Measurements from ENCODE around the gene CPT2.

The CPT2 gene

DNA sequence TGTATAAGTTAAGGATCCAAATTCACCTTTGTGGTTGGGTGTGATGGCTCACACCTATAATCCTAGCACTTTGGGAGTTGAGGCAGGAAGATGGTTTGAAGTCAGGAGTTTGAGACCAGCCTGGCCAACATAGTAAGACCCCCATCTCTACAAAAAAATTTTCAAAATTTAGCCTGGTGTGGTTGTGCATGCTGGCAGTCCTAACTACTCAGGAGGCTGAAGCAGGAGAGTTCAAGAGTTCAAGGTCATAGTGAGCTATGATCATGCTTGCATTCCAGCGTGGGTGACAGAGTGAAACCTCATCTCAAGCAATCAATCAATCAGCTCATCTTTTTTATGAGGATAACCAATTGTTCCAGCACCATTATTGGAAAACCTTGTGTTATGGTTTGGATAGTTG lies 37.7 kb upstream of the CPT2 start (continued):
- TF ChIP-seq, protein P1, sequence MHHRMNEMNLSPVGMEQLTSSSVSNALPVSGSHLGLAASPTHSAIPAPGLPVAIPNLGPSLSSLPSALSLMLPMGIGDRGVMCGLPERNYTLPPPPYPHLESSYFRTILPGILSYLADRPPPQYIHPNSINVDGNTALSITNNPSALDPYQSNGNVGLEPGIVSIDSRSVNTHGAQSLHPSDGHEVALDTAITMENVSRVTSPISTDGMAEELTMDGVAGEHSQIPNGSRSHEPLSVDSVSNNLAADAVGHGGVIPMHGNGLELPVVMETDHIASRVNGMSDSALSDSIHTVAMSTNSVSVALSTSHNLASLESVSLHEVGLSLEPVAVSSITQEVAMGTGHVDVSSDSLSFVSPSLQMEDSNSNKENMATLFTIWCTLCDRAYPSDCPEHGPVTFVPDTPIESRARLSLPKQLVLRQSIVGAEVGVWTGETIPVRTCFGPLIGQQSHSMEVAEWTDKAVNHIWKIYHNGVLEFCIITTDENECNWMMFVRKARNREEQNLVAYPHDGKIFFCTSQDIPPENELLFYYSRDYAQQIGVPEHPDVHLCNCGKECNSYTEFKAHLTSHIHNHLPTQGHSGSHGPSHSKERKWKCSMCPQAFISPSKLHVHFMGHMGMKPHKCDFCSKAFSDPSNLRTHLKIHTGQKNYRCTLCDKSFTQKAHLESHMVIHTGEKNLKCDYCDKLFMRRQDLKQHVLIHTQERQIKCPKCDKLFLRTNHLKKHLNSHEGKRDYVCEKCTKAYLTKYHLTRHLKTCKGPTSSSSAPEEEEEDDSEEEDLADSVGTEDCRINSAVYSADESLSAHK (tag by site-specific recombination; IDR thresholded peaks at IDR 0.05) = no peak
- TF ChIP-seq SP7 (tag by site-specific recombination; IDR thresholded peaks at IDR 0.05) (no peak), HOXC10 (CRISPR knock-in tag; IDR thresholded peaks at IDR 0.05) (no peak), ZSCAN16 (tag by site-specific recombination; IDR thresholded peaks at IDR 0.05) (no peak)

DNA sequence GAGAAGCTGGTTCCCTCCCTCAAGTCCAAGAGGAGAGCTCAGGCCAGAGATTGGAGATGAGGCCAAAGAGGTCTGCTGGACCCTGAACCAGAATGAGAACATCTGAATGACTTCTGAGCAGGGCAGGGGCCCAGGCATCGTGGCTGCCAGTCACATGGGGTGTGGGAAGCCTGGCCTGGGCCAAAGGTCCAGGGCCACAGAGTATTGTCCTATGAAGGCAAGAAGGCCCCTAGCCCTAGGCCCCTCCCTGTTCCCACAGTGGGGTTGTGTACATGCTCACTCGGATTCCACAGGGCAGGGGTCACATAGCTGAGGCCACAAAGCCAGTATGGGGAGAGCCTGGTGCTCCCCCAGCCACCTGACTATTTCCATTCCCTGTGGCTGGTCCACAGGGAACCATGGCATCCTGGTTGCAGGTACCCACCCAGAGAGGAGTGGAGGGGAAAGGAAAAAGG lies 35.7 kb upstream of the CPT2 start:
- Histone ChIP-seq H3K9me3 (ENCODE audit: control insufficient read depth, insufficient read depth, low read depth, low read length) (no peaks in the 10 kb centered on the region), H3K4me1 (ENCODE audit: control insufficient read depth, insufficient read depth, low read length) (no peaks in the 10 kb centered on the region), H3K27ac (ENCODE audit: extremely low read depth, low read depth, low read length) (no peak overlapping the region), H3K36me3 (ENCODE audit: control insufficient read depth in 2 of 2, insufficient read depth in 1 of 2, low read length in 2 of 2) (no peaks in the 10 kb centered on the region), H3K4me3 (ENCODE audit: low read depth, low read length) (no peak overlapping the region)
- ChIA-PET CTCF (no interaction called here), POLR2A (no interaction called here)
- TF ChIP-seq GLIS2 (tag by site-specific recombination; IDR thresholded peaks at IDR 0.05) = no peak
- TF ChIP-seq ZNF37A (tag by site-specific recombination; IDR thresholded peaks at IDR 0.05) = no peak
- TF ChIP-seq ZNF610 (tag by site-specific recombination; IDR thresholded peaks at IDR 0.05; ENCODE audit: borderline replicate concordance) = no peak

DNA sequence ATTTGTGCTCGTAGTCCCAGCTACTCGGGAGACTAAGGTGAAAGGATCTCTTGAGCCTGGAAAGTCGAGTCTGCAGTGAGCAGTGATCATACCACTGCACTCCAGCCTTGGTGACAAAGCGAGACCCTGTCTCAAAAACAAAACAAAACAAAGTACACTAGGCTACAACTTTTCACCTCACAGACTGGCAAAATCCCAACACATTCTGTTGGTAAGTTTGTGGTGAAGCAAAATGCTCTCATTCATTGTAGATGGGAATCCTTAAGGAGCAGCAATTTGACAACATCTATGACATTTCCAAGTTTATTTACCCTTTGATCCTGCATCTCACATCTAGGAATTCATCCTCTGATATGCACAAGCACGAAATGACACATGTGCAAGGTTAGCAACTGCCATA lies 34.0 kb upstream of the CPT2 start:
- no peak overlapping the region for H3K4me3 ChIP-seq (ENCODE audit: low read depth, low read length)
- ChIA-PET POLR2A (no interaction called here), CTCF (interaction anchor here (0.6 kb wide), 2 partner anchors 9 to 343 kb away, joined by 3 to 4 read pairs; no protein-coding TSS in a partner anchor)
- H3K4me1 ChIP-seq (ENCODE audit: control insufficient read depth, insufficient read depth, low read length) = no peaks in the 10 kb centered on the region
- H3K9me3 ChIP-seq (ENCODE audit: control insufficient read depth, insufficient read depth, low read depth, low read length) = no peaks in the 10 kb centered on the region
- no peaks in the 10 kb centered on the region for H3K36me3 ChIP-seq (ENCODE audit: control insufficient read depth in 2 of 2, insufficient read depth in 1 of 2, low read length in 2 of 2)
- TF ChIP-seq ZNF561 (tag by site-specific recombination; IDR thresholded peaks at IDR 0.05; ENCODE audit: borderline replicate concordance) = no peak
- TF ChIP-seq ZNF157 (tag by site-specific recombination; IDR thresholded peaks at IDR 0.05) = no peak
- TF ChIP-seq ZNF776 (tag by site-specific recombination; IDR thresholded peaks at IDR 0.05; ENCODE audit: borderline replicate concordance) = no peak
- no peak for TF ChIP-seq ZNF248 (tag by site-specific recombination; IDR thresholded peaks at IDR 0.05)
- TF ChIP-seq ZSCAN23 (tag by site-specific recombination; IDR thresholded peaks at IDR 0.05) = no peak
- TF ChIP-seq, protein P2, sequence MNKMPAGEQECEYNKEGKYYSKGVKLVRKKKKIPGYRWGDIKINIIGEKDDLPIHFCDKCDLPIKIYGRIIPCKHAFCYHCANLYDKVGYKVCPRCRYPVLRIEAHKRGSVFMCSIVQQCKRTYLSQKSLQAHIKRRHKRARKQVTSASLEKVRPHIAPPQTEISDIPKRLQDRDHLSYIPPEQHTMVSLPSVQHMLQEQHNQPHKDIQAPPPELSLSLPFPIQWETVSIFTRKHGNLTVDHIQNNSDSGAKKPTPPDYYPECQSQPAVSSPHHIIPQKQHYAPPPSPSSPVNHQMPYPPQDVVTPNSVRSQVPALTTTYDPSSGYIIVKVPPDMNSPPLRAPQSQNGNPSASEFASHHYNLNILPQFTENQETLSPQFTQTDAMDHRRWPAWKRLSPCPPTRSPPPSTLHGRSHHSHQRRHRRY (tag by site-specific recombination; IDR thresholded peaks at IDR 0.05) = no peak
- no peak for TF ChIP-seq ZNF16 (tag by site-specific recombination; IDR thresholded peaks at IDR 0.05; ENCODE audit: low read depth)
- no peak overlapping the region for H3K27ac ChIP-seq (ENCODE audit: extremely low read depth, low read depth, low read length)

DNA sequence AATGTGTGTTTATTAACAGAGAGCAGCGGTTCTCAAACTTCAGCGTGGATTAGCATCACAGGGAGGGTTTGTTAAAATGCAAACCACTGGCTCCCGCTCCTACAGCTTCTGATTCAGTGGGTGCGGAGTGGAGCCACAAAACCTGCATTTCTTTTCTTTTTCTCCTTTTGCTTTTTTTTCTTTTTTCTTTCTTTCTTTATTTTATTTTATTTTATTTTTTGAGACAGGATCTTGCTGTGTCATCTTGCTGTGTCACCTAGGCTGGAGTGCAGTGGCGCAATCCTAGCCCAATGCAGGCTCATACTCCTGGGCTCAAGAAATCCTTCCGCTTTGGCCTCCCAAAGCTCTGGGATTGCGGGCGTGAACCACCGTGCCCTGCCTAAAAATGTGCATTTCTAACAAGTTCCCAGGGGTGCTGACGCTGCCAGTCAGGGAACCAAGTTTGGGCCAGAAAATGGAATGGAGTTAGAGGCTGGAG lies 33.3 kb upstream of the CPT2 start:
- Histone ChIP-seq H3K27ac (ENCODE audit: extremely low read depth, low read depth, low read length) (no peak overlapping the region), H3K4me1 (ENCODE audit: control insufficient read depth, insufficient read depth, low read length) (no peaks in the 10 kb centered on the region), H3K9me3 (ENCODE audit: control insufficient read depth, insufficient read depth, low read depth, low read length) (no peaks in the 10 kb centered on the region), H3K4me3 (ENCODE audit: low read depth, low read length) (no peak overlapping the region), H3K36me3 (ENCODE audit: control insufficient read depth in 2 of 2, insufficient read depth in 1 of 2, low read length in 2 of 2) (no peaks in the 10 kb centered on the region)
- CTCF ChIA-PET = interaction anchor here (0.6 to 2.3 kb wide), 5 partner anchors 9 to 1565 kb away, joined by 3 to 6 read pairs (median 3); no protein-coding TSS in a partner anchor
- POLR2A ChIA-PET = no interaction called here
- TF ChIP-seq ZBTB21 (tag by site-specific recombination; IDR thresholded peaks at IDR 0.05) (no peak), ZNF184 (tag by site-specific recombination; IDR thresholded peaks at IDR 0.05) (no peak), KLF7 (tag by site-specific recombination; IDR thresholded peaks at IDR 0.05; ENCODE audit: borderline replicate concordance) (no peak), ZNF785 (tag by site-specific recombination; IDR thresholded peaks at IDR 0.05) (no peak), PRDM1 (tag by site-specific recombination; IDR thresholded peaks at IDR 0.05) (no peak), ZNF311 (tag by site-specific recombination; IDR thresholded peaks at IDR 0.05; ENCODE audit: borderline replicate concordance) (no peak), ZNF155 (tag by site-specific recombination; IDR thresholded peaks at IDR 0.05) (no peak), MZF1 (tag by site-specific recombination; IDR thresholded peaks at IDR 0.05; ENCODE audit: borderline replicate concordance) (no peak), ZNF529 (tag by site-specific recombination; IDR thresholded peaks at IDR 0.05; ENCODE audit: insufficient replicate concordance) (no peak), ZNF354C (tag by site-specific recombination; IDR thresholded peaks at IDR 0.05; ENCODE audit: borderline replicate concordance, low read depth) (no peak), ZNF112 (tag by site-specific recombination; IDR thresholded peaks at IDR 0.05) (no peak), ZNF837 (tag by site-specific recombination; IDR thresholded peaks at IDR 0.05) (no peak), ZNF302 (tag by site-specific recombination; IDR thresholded peaks at IDR 0.05; ENCODE audit: low read depth) (no peak)
- TF ChIP-seq, protein P3, sequence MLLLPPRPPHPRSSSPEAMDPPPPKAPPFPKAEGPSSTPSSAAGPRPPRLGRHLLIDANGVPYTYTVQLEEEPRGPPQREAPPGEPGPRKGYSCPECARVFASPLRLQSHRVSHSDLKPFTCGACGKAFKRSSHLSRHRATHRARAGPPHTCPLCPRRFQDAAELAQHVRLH (tag by site-specific recombination; IDR thresholded peaks at IDR 0.05) = no peak
